ENCODE data around the gene HERC2. TPM values are rescaled to one million over a fixed set of nuclear protein-coding genes. Genes with fewer than 3 reads are reported as not detected.

The HERC2 gene
- total RNA-seq, 1 experiment from 2014 or later = 69.2 TPM

- no peak overlapping the region for H4K91ac ChIP-seq (ENCODE audit: insufficient read length, low read depth, low read length)
- H3T11ph ChIP-seq (ENCODE audit: low read length) = no peak overlapping the region
- H2BK20ac ChIP-seq (ENCODE audit: low read depth, low read length, poor library complexity, severe bottlenecking) = no peak overlapping the region
- Mint-ChIP-seq H3K27me3 (ENCODE audit: low read depth) (no peaks in the 10 kb centered on the region), H3K4me3 (no peak overlapping the region), H3K27ac (0 out of 7 replicates have a peak overlapping the region, but pooled peaks of 1 of the 3 experiments have one; percentile 61), H3K4me1 (no peaks in the 10 kb centered on the region), H3K9me3 (peaks cover 0 to 4% of the 10 kb centered on the region in 2 experiments; a peak in 1 of 5 replicates), H3K36me3 (ENCODE audit: insufficient read depth in 1 of 3, low read depth in 3 of 3) (peaks cover 66 to 79% (median 72%) of the 10 kb centered on the region in 3 experiments)
- no peak overlapping the region for H2AFZ ChIP-seq (ENCODE audit: low read length)
- H3K14ac ChIP-seq (ENCODE audit: insufficient read depth, low read length) = no peak overlapping the region
- DNase-seq = no peak
- no peak overlapping the region for H3K23ac ChIP-seq (ENCODE audit: insufficient read length, low read depth, low read length)
- no peak overlapping the region for H2BK12ac ChIP-seq (ENCODE audit: insufficient read length, low read depth, low read length)
- no peak overlapping the region for H2BK5ac ChIP-seq (ENCODE audit: insufficient read length, low read length)
- no peak overlapping the region for H3K56ac ChIP-seq (ENCODE audit: insufficient read length, low read depth, low read length)
- H3K27ac ChIP-seq (ENCODE audit: insufficient read length, low read depth, low read length) = no peak overlapping the region
- H2AK5ac ChIP-seq (ENCODE audit: insufficient read length, low read length) = no peak overlapping the region
- no peaks in the 10 kb centered on the region for H3K27me3 ChIP-seq (ENCODE audit: insufficient read depth, low read length)
- H3K9ac ChIP-seq (ENCODE audit: extremely low read depth, insufficient read length, low read length) = no peak overlapping the region
- no peaks in the 10 kb centered on the region for H4K20me1 ChIP-seq (ENCODE audit: control insufficient read depth, insufficient read depth, insufficient read length)
- no CpG with 5 or more reads among the region's 6 CpGs for WGBS (ENCODE audit: extremely low coverage, insufficient read length, low lambda C conversion rate)
- H4K8ac ChIP-seq (replicated peaks; ENCODE audit: insufficient read length, low read depth, low read length) = no peak overlapping the region
- H3K79me2 ChIP-seq (ENCODE audit: insufficient read depth, low read length) = no peaks in the 10 kb centered on the region
- no peak overlapping the region for H4K5ac ChIP-seq (ENCODE audit: insufficient read length, low read depth, low read length)
- H3K79me1 ChIP-seq (ENCODE audit: insufficient read depth, low read depth, low read length, poor library complexity, severe bottlenecking) = no peaks in the 10 kb centered on the region
- H3K4me1 ChIP-seq (ENCODE audit: insufficient read depth, low read length) = no peaks in the 10 kb centered on the region
- H2BK15ac ChIP-seq (ENCODE audit: low read depth, low read length) = no peak overlapping the region
- H3K4ac ChIP-seq (ENCODE audit: low read depth, low read length) = no peak overlapping the region
- H3K18ac ChIP-seq (ENCODE audit: insufficient read length, low read depth, low read length) = no peak overlapping the region
- no peak overlapping the region for H2BK120ac ChIP-seq (ENCODE audit: low read depth, low read length, poor library complexity, severe bottlenecking)
- no peak for TF ChIP-seq CTCF (conservative IDR thresholded peaks at IDR 0.05)
- H3K23me2 ChIP-seq (ENCODE audit: insufficient read length, low read depth, low read length, poor library complexity, severe bottlenecking) = no peaks in the 10 kb centered on the region
- no peak overlapping the region for H3K4me2 ChIP-seq (ENCODE audit: insufficient read depth, insufficient read length, low read length)
- H3K9me3 ChIP-seq (ENCODE audit: control insufficient read depth, low read depth, low read length) = peaks cover 6% of the 10 kb centered on the region
These were observed 78.1 kb downstream of the HERC2 start for GRCh38 chr15:28243901-28244300.

All from H9 (cell line).